Liver (tissue), 9 donors: Measurements from ENCODE around the gene SELENBP1. TPM values are rescaled to one million over a fixed set of nuclear protein-coding genes. Genes with fewer than 3 reads are reported as not detected.
A peak's percentile ranks its signal among the peaks of the same experiment; 100 is the strongest.

Source experiments
- DNase-seq: peaks from one replicate; pipeline ENCODE4 v3.0.0-alpha.2; 2017; ENCODE audit warnings: low spot score
- H3K27ac ChIP-seq, 2 donors: one replicate each; pipeline ENCODE4 v1.7.0; 2013; ENCODE audit warnings: inconsistent platforms in 2 of 2, low read length in 2 of 2, control low read depth in 1 of 2, low read depth in 1 of 2, mild to moderate bottlenecking in 1 of 2
- H3K27me3 ChIP-seq, 4 donors: one replicate each; pipeline versions ENCODE4 v1.6.1 to v1.7.0; 2013; ENCODE audit warnings: low read length in 3 of 4, inconsistent platforms in 1 of 4, mild to moderate bottlenecking in 1 of 4, moderate library complexity in 1 of 4; ENCODE audit not compliant: control insufficient read depth in 4 of 4, insufficient read depth in 4 of 4
- H3K36me3 ChIP-seq, 4 donors: one replicate each; pipeline versions ENCODE4 v1.6.1 to v1.7.0; 2013; ENCODE audit warnings: low read length in 3 of 4, mild to moderate bottlenecking in 3 of 4, low read depth in 1 of 4, moderate library complexity in 1 of 4; ENCODE audit not compliant: control insufficient read depth in 4 of 4, insufficient read depth in 3 of 4
- H3K4me1 ChIP-seq, 4 donors: one replicate each; pipeline versions ENCODE4 v1.6.1 to v1.7.0; 2013; ENCODE audit warnings: low read length in 3 of 4, mild to moderate bottlenecking in 3 of 4, moderate library complexity in 1 of 4; ENCODE audit not compliant: control insufficient read depth in 4 of 4, insufficient read depth in 4 of 4
- H3K4me3 ChIP-seq, 3 donors: one replicate each; pipeline versions ENCODE4 v1.6.1 to v1.7.0; 2013; ENCODE audit warnings: low read length in 3 of 3, control low read depth in 1 of 3, low read depth in 1 of 3, mild to moderate bottlenecking in 1 of 3
- H3K9ac ChIP-seq, 2 donors: one replicate each; pipeline ENCODE4 v1.7.0; 2013; ENCODE audit warnings: low read length in 2 of 2, mild to moderate bottlenecking in 2 of 2, moderate library complexity in 2 of 2, control low read depth in 1 of 2, low read depth in 1 of 2
- H3K9me3 ChIP-seq, 4 donors: one replicate each; pipeline versions ENCODE4 v1.6.1 to v1.7.0; 2013; ENCODE audit warnings: low read length in 3 of 4; ENCODE audit not compliant: control insufficient read depth in 4 of 4
- ATF3 ChIP-seq: IDR thresholded peaks from 2 replicates; pipeline ENCODE4 v1.6.1; 2016; ENCODE audit warnings: antibody characterized with exemption
- FOXA1 ChIP-seq: IDR thresholded peaks from 2 replicates; pipeline ENCODE4 v1.6.1; 2016; ENCODE audit warnings: antibody characterized with exemption
- FOXA2 ChIP-seq: IDR thresholded peaks from 2 replicates; pipeline ENCODE4 v1.6.1; 2016; ENCODE audit warnings: antibody characterized with exemption
- GABPA ChIP-seq, 2 donors: IDR thresholded peaks in 1 of 2; conservative IDR thresholded peaks in 1 of 2; 2 replicates each; pipeline ENCODE4 v1.6.1; 2016; ENCODE audit warnings: antibody characterized with exemption in 2 of 2, mild to moderate bottlenecking in 1 of 2, moderate library complexity in 1 of 2
- HNF4A ChIP-seq, 2 donors: conservative IDR thresholded peaks; 2 replicates each; pipeline ENCODE4 v1.6.1; 2016; ENCODE audit warnings: antibody characterized with exemption in 2 of 2, mild to moderate bottlenecking in 2 of 2
- HNF4G ChIP-seq: IDR thresholded peaks from 2 replicates; pipeline ENCODE4 v1.6.1; 2016; ENCODE audit warnings: antibody characterized with exemption
- JUND ChIP-seq, 2 donors: IDR thresholded peaks; 2 replicates each; pipeline ENCODE4 v1.6.1; 2016; ENCODE audit warnings: antibody characterized with exemption in 2 of 2
- MAX ChIP-seq: IDR thresholded peaks from 2 replicates; pipeline ENCODE4 v1.6.1; 2016; ENCODE audit warnings: antibody characterized with exemption
- NR2F2 ChIP-seq: IDR thresholded peaks from 2 replicates; pipeline ENCODE4 v1.6.1; 2016; ENCODE audit warnings: antibody characterized with exemption
- RAD21 ChIP-seq, 2 donors: IDR thresholded peaks; 2 replicates each; pipeline ENCODE4 v1.6.1; 2016; ENCODE audit warnings: antibody characterized with exemption in 2 of 2, mild to moderate bottlenecking in 2 of 2
- RXRA ChIP-seq, 2 donors: IDR thresholded peaks; 2 replicates each; pipeline ENCODE4 v1.6.1; 2017 to 2018; ENCODE audit warnings: antibody characterized with exemption in 2 of 2, mild to moderate bottlenecking in 1 of 2
- SP1 ChIP-seq: IDR thresholded peaks from 2 replicates; pipeline ENCODE4 v1.6.1; 2018; ENCODE audit warnings: antibody characterized with exemption, mild to moderate bottlenecking
- TAF1 ChIP-seq: conservative IDR thresholded peaks from 2 replicates; pipeline ENCODE4 v1.6.1; 2016; ENCODE audit warnings: antibody characterized with exemption, mild to moderate bottlenecking
- YY1 ChIP-seq: IDR thresholded peaks from 2 replicates; pipeline ENCODE4 v1.6.1; 2016; ENCODE audit warnings: antibody characterized with exemption, mild to moderate bottlenecking
- ZBTB33 ChIP-seq: IDR thresholded peaks from 2 replicates; pipeline ENCODE4 v1.6.1; 2016; ENCODE audit warnings: antibody characterized with exemption
- WGBS: extraction: QIAGEN DNeasy Blood & Tissue Kit; methylation state at CpG from one replicate; pipeline ENCODE4 v1.1.7; 2013; 5-methylcytosine and 5-hydroxymethylcytosine counted together
- polyA plus RNA-seq, 2 donors: library from polyadenylated mRNA; stranded (reverse) in 1 of 2; unstranded in 1 of 2; fragments of 200-250 nt in 1 of 2; fragments of >200 nt in 1 of 2; fragmentation: Nextera tagmentation in 1 of 2; extraction: Ambion mirVana in 1 of 2; gene quantifications; one replicate each; pipeline versions ENCODE4 v1.2.1 to v1.2.3, GENCODE V29; 2013 to 2015
- total RNA-seq, 2 donors: library from RNA; depleted of rRNA; stranded (reverse); fragments of >200 nt; gene quantifications; one replicate each; pipeline ENCODE4 v1.2.3, GENCODE V29; 2014
- TF ChIP-seq, protein P1 (sequence below): fragments of 150-350 bp; IDR thresholded peaks from 2 replicates; pipeline ENCODE4 v1.5.1; 2017; ENCODE audit warnings: improper control_type of control experiment, low read depth, low read length; ENCODE audit not compliant: missing input control
- donor health status: healthy.
- donor health status: healthy.
- donor health status: healthy.
- donor health status: healthy.
- donor health status: healthy.

Gene SELENBP1
- total and polyA plus RNA-seq, 4 donors = 141 to 387 (median 181) TPM

DNA sequence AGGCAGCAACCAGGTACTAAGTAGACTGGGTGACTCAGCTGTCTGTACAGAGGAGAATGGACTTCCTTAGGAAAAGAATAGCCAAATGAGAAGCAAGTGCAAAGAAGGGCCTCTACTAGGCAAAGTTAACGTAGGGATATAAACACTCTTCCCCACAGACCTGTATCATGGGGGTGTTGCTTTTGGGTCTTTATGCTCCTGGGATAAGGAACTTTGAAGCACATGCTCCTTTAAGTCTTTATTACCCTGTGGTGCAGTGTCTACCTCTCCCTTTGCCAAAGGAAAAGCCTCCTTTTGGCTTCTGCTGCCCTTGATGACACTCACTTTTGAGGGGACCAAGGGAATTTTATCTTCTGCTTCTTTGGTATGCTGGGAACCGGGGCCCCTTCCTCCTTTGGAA is 30.5 kb downstream of the SELENBP1 start:
- Histone ChIP-seq H3K36me3 (peaks cover 0 to 24% (median 9%) of the 10 kb centered on the region in 4 donors), H3K4me3 (no peak overlapping the region), H3K9me3 (no peaks in the 10 kb centered on the region), H3K27me3 (no peaks in the 10 kb centered on the region), H3K27ac (no peak overlapping the region), H3K9ac (no peak overlapping the region), H3K4me1 (peaks cover 0 to 13% (median 8%) of the 10 kb centered on the region in 4 donors)
- WGBS = 95% methylated on average over 2 of the region's 2 CpGs
- TF ChIP-seq NR2F2 (no peak), RAD21 (IDR thresholded peaks at IDR 0.05) (no peak), HNF4A (conservative IDR thresholded peaks at IDR 0.05) (no peak), ZBTB33 (no peak)
- TF ChIP-seq, protein P1, sequence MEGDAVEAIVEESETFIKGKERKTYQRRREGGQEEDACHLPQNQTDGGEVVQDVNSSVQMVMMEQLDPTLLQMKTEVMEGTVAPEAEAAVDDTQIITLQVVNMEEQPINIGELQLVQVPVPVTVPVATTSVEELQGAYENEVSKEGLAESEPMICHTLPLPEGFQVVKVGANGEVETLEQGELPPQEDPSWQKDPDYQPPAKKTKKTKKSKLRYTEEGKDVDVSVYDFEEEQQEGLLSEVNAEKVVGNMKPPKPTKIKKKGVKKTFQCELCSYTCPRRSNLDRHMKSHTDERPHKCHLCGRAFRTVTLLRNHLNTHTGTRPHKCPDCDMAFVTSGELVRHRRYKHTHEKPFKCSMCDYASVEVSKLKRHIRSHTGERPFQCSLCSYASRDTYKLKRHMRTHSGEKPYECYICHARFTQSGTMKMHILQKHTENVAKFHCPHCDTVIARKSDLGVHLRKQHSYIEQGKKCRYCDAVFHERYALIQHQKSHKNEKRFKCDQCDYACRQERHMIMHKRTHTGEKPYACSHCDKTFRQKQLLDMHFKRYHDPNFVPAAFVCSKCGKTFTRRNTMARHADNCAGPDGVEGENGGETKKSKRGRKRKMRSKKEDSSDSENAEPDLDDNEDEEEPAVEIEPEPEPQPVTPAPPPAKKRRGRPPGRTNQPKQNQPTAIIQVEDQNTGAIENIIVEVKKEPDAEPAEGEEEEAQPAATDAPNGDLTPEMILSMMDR = no peak
- DNase-seq = no peak

DNA sequence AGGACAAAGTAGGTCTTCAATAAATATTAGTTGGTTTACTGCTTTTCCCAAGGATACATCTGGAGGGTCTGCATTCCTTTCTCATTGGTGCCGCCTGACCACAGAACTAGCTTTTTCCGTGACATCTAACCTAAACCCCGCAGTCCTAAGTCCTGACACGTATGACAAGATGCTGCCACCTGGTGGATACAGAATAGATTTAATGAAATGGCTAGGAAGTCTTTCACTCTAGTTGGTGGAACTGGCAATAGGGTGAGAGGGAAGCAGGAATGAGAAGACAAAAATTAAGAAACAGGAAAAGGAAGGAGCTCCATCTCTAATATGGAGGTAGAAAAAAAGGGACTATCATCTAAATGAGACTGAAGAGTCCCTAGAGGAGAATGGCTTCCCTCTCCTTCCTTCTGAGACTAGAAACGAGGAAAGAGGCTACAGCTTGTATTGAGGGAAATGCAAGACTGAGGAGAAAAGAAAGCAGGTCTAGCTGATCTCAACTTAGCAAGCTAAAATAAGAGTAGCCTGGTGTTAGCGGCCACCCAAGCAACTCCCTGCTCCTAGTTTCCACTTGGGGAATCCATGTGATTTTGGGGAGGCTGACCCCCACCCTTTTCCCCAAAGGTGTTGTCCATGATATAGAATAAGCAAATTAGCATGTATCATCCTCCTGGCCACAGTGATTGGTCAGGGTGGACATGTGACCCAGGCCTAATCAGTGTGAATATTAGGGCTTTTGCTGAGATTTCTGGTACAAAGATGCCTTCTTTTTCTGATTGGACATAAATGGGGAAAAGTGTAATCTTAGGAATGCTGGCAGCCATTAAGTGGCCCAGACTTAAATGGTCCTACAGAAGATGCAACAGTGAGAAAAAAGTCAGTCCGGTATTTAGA is 31.4 kb downstream of the SELENBP1 start:
- Histone ChIP-seq H3K36me3 (peaks cover 0 to 24% (median 9%) of the 10 kb centered on the region in 4 donors), H3K27me3 (no peaks in the 10 kb centered on the region), H3K9me3 (no peaks in the 10 kb centered on the region), H3K9ac (no peak overlapping the region), H3K4me1 (peaks cover 0 to 7% (median 4%) of the 10 kb centered on the region in 4 donors), H3K27ac (no peak overlapping the region), H3K4me3 (no peak overlapping the region)
- DNase-seq = no peak
- TF ChIP-seq YY1 = peak; percentile 30
- TF ChIP-seq ZBTB33 = no peak
- TF ChIP-seq SP1 = peak; percentile 25
- no peak for TF ChIP-seq TAF1
- TF ChIP-seq, protein P1 = peak; percentile 70
- peak in 1 of 2 donors; percentile 20 for TF ChIP-seq JUND (IDR thresholded peaks at IDR 0.05)
- TF ChIP-seq HNF4G = peak; percentile 55
- no peak for TF ChIP-seq MAX
- TF ChIP-seq FOXA1 = peak; percentile 11
- peak; percentile 80 for TF ChIP-seq HNF4A (conservative IDR thresholded peaks at IDR 0.05)
- TF ChIP-seq RAD21 (IDR thresholded peaks at IDR 0.05) = peak; percentile 96
- TF ChIP-seq RXRA (IDR thresholded peaks at IDR 0.05) = peak; percentile 36 to 41
- TF ChIP-seq GABPA (IDR thresholded peaks at IDR 0.05 in 1 of 2, conservative IDR thresholded peaks at IDR 0.05 in 1 of 2) = no peak
- no peak for TF ChIP-seq FOXA2
- TF ChIP-seq ATF3 = no peak
- peak; percentile 24 for TF ChIP-seq NR2F2
- WGBS = 34% methylated on average over 7 of the region's 7 CpGs
